ENCODE measurements around the gene MAPK11. TPM values are rescaled to one million over a fixed set of nuclear protein-coding genes. Genes with fewer than 3 reads are reported as not detected.

The MAPK11 gene
- total RNA-seq, 2 donors from 2014 or later: 3.7 to 4.0 TPM

GRCh38 chr22:50216684-50217520 is 53.3 kb downstream of the MAPK11 start:
- Histone ChIP-seq H3K4me1 (peaks cover 0 to 4% of the 10 kb centered on the region in 2 donors), H3K36me3 (peaks cover 84% of the 10 kb centered on the region), H3K4me3 (no peak overlapping the region), H3K27me3 (no peaks in the 10 kb centered on the region), H3K9me3 (no peaks in the 10 kb centered on the region), H3K27ac (no peak overlapping the region)
- no peak for DNase-seq (ENCODE audit: low spot score)
- no peak for TF ChIP-seq CTCF (IDR thresholded peaks at IDR 0.05)

- no peaks in the 10 kb centered on the region for H3K27me3 ChIP-seq
Measured at GRCh38 chr22:50216055-50216683, 54.0 kb downstream of the MAPK11 start.

GRCh38 chr22:50215297-50216054 is 54.7 kb downstream of the MAPK11 start:
- DNase-seq (ENCODE audit: low spot score): no peak
- Histone ChIP-seq H3K27me3 (no peaks in the 10 kb centered on the region), H3K4me3 (no peak overlapping the region), H3K36me3 (peaks cover 78% of the 10 kb centered on the region), H3K27ac (no peak overlapping the region), H3K9me3 (no peaks in the 10 kb centered on the region), H3K4me1 (peaks cover 0 to 4% of the 10 kb centered on the region in 2 donors)
- TF ChIP-seq CTCF (IDR thresholded peaks at IDR 0.05): no peak

More at GRCh38 chr22:50216055-50216683, 54.0 kb downstream of the MAPK11 start:
- TF ChIP-seq CTCF (IDR thresholded peaks at IDR 0.05): no peak
- peaks cover 78% of the 10 kb centered on the region for H3K36me3 ChIP-seq
- DNase-seq (ENCODE audit: low spot score): no peak
- no peak overlapping the region for H3K4me3 ChIP-seq
- no peaks in the 10 kb centered on the region for H3K9me3 ChIP-seq
- peaks cover 0 to 4% of the 10 kb centered on the region in 2 donors for H3K4me1 ChIP-seq
- H3K27ac ChIP-seq: no peak overlapping the region

Other genes with a start within 250 kb of the MAPK11 start
- gene TTLL8, start 212.1 kb downstream of the MAPK11 start, total RNA-seq: not detected
- under 1 TPM in 1 of 2 donors, not detected in 1; 0.71 TPM for gene MLC1, start 185.0 kb downstream of the MAPK11 start, total RNA-seq
- gene MOV10L1, start 180.4 kb downstream of the MAPK11 start, total RNA-seq: 1 to 10 TPM in 1 of 2 donors, under 1 TPM in 1; 0.43 to 1.1 TPM
- 1 to 10 TPM in 1 of 2 donors, under 1 TPM in 1; 0.67 to 1.7 TPM for gene PANX2, start 99.6 kb downstream of the MAPK11 start, total RNA-seq
- gene TRABD, start 84.5 kb downstream of the MAPK11 start, total RNA-seq: 10 to 100 TPM; 12.3 to 20.0 TPM
- 10 to 100 TPM; 18.0 to 20.0 TPM for gene SELENOO, start 69.4 kb downstream of the MAPK11 start, total RNA-seq
- 10 to 100 TPM; 19.5 to 22.1 TPM for gene TUBGCP6, start 25.4 kb downstream of the MAPK11 start, total RNA-seq
- gene HDAC10, start 19.1 kb downstream of the MAPK11 start, total RNA-seq: 1 to 10 TPM; 6.7 to 9.1 TPM
- gene MAPK12, start 8.7 kb downstream of the MAPK11 start, total RNA-seq: 10 to 100 TPM in 1 of 2 donors, 1 to 10 TPM in 1; 5.0 to 13.0 TPM
- gene PLXNB2, start 37.3 kb upstream of the MAPK11 start, total RNA-seq: 10 to 100 TPM; 60.3 to 92.8 TPM
- gene DENND6B, start 56.6 kb upstream of the MAPK11 start, total RNA-seq: 1 to 10 TPM in 1 of 2 donors, under 1 TPM in 1; 0.85 to 1.0 TPM
- 10 to 100 TPM; 45.2 to 54.8 TPM for gene PPP6R2, start 72.9 kb upstream of the MAPK11 start, total RNA-seq
- gene SBF1, start 204.7 kb upstream of the MAPK11 start, total RNA-seq: 10 to 100 TPM; 41.1 to 57.1 TPM
- gene ADM2, start 211.2 kb upstream of the MAPK11 start, total RNA-seq: under 1 TPM in 1 of 2 donors, not detected in 1; 0.08 TPM
- gene MIOX, start 216.5 kb upstream of the MAPK11 start, total RNA-seq: not detected
- 10 to 100 TPM; 30.1 to 33.8 TPM for gene LMF2, start 237.3 kb upstream of the MAPK11 start, total RNA-seq
- 10 to 100 TPM; 19.5 to 33.4 TPM for gene NCAPH2, start 237.8 kb upstream of the MAPK11 start, total RNA-seq

Measured in right atrium auricular region (tissue), 2 donors.